ENCODE results near the gene TTLL9.

The TTLL9 gene

DNA sequence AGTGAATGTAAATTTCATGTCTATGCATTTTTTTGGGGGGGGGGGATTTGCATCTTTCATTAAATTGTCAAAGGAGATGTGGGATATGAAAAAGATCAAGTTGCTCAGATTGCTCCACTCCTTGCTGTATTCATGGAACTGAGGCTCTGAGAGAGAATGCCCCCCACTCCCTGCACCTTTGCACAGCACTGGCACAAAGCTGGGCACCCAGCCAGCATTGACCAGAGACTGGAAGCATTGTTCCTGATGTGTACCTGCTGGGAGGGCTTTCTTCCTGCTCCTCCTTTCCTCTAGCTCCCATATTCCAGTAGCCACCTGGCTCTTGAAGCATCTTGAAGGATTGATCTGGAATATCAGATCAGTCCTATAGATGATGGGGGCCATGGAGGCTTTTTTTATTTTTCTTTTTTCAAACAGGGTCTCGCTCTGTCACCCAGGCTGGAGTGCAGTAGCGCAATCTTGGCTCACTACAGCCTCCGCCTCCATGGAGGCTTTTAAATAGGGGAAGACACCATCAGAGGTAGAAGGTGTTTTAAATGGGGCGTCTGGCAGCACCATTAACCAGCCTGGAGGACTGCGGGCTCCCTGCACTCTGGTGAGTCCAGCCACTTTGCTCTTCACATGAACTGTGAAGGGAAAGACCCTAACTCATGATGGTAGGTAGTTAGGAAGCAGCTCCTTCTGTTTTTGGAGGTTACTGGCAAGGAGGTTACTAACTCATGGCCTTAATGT lies 11.0 kb upstream of the TTLL9 start:
- DNase-seq, result no peak

DNA sequence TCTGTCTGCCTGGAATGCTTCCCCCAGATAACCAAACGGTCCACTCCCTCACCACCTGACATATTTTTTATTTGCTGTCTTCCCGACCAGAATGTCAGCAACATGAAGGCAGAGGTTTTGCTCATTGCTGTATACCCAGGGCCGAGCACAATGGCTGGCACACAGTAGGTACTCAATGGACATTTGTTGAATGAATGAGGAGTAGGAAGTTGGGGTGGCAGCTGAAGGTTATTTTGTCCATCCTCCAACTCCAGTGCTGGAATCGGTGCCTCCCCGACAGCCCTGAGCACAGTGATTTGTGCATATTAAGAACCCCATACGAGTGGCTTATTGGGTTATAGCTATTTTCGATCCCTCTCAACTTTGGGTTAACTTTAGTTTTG lies 10.4 kb upstream of the TTLL9 start:
- no peak for DNase-seq

GRCh38 chr20:31860390-31861134 lies 9.9 kb upstream of the TTLL9 start:
- DNase-seq, result peak; percentile 66

- peak; percentile 62 for DNase-seq
Observed at GRCh38 chr20:31861135-31861384, 9.4 kb upstream of the TTLL9 start.

DNA sequence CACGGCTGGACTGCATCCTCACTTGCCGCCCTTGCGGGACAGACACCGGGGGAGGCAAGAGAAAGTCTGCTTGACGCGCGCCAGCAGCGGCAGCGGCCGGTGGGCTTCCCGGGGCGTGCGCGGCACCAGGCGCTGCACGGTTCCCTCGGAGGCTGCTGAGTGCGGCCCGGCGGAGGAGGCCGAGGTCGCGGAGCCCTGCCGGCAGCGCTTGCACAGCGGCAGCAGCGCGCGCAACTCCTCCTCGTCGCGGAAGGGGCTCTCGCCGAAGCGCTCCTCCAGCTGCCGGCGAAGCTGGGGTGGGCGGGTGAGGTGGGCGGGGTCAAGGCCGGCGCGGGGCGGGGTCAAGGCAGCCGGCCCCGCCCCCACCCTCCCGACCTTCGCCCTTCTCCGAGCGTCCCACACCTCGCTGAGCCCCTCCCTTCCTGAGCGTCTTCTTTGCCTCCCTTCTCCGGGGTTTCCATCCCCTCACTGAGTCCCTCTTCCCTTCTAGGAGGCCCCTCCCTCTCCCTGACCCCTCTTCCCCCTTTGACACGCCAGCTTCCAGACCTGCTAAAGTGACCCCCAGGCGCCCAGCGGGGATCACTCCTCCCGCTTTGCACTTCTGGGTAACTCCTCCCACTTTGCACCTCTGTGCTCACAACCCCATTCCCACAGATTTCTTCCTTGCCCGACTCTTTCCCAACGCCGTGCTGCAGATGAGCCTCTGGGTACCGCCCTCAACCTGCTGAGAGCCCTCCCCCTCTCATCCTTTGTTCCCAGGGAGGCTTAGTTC lies 8.9 kb upstream of the TTLL9 start:
- DNase-seq, result peak; percentile 91

GRCh38 chr20:31862157-31862470 lies 8.3 kb upstream of the TTLL9 start:
- no peak for DNase-seq

- DNase-seq, result no peak
Observed at GRCh38 chr20:31862506-31862905, 7.9 kb upstream of the TTLL9 start.

DNA sequence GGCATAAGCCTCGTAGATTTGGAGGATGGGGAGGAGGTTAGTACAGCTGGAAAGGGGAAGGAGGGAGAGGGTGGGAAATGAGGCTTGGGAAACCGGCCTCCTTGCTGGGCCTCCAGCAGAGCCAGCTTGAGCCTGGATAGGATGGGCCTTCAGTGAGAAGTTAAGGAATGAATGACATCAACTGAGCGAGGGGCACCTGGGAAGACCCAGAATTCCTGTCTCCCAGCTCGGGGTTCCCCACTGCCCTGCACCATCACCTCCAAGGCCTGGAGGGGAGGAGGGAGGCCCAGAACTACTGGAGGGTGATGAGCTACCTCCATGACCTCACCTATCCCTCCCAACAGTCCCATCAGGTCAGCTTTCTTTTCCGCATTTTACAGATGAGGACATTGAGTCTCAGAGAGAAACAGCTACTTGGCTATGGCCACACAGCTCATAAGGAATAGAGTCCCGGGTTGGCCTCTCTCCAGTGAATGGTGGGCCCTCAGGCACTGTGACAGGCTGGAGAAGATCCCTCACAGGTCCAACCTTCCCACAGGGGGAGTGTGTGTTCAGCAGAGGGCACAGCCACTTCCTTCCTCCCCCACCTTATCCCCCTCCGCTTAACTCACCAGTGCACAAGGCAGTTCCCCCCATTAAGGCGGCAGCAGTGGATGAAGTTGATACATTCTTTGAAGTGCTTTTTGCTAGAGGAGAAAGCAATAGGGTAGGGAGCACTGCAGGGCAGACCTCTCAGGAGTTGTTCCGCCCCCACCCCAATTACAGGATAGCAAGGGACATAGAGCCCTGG lies 6.9 kb upstream of the TTLL9 start:
- DNase-seq, result no peak

GRCh38 chr20:31864521-31865400 lies 5.7 kb upstream of the TTLL9 start:
- no peak for DNase-seq

DNA sequence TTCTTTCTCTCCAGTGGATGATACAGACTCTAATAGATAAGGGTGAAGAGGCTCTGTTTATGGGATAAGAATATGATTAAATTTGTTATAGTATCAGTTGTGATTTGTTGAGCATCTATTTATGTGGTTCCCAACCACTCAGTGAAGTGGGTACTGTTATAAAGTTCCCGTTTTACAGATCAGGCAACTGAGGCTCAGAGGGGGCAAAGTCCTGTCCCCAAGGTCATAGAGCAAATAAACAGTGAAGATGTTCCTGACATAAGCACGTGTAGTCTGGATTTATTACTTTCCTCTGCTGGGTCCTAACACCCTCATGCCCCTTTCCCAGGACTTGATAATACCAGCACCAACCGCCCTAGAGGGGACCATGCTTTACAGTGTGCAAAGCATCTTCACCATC lies 4.2 kb upstream of the TTLL9 start:
- no peak for DNase-seq

- no peak for DNase-seq
Observed at GRCh38 chr20:31868853-31869672, 1.4 kb upstream of the TTLL9 start.

DNA sequence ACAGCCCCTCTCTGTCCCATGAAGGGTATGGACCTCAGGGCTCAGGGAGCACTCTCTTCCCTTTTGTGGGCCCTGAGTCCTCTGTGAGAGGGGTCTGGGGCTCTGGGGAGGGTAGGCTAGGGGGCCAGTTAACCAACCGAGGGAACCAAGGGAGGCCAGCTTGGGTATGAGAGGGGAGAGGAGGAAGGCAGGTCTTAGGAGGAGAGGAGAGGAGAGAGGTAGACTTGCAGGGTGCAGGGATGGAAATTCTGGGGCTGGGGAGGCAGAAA lies 827 bp upstream of the TTLL9 start:
- no peak for DNase-seq

GRCh38 chr20:31870726-31871617 lies 538 bp downstream of the TTLL9 start:
- DNase-seq, result peak; percentile 75

GRCh38 chr20:31871618-31871954 lies 1.2 kb downstream of the TTLL9 start:
- peak; percentile 43 for DNase-seq

DNA sequence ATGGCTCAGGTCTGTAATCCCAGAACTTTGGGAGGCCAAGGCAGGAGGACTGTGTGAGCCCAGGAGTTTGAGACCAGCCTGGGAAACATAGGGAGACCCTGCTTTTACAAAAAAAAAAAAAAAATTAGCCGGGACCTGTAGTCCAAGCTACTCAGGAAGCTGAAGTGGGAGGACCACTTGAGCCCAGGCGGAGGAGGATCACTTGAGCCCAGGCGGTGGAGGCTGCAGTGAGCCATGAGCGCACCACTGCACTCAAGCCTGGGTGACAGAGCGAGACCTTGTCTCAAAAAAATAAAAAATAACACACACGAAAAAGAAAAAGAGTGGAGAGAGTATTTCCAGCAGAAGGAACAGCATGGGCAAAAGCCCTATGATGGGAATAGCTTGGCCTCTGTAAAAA lies 2.0 kb downstream of the TTLL9 start:
- peak; percentile 57 for DNase-seq

DNA sequence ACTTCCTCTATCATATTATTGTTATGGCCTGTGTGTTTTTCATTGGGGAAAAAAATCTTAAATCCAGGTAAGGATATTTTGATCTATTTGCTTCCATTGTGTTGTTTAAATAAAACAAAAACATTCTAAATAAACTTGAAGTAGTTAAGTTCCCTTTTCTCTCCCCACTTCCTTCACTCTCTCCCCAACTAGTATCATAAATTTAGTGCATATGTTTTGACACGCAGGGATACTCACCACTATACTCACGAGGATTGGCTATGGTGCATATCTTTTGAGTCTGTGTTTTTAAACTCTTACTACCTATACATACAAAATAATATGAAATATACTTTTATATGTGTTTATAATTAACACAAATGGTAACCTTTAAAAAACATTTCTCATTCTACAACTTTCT lies 5.2 kb downstream of the TTLL9 start:
- DNase-seq, result no peak

DNA sequence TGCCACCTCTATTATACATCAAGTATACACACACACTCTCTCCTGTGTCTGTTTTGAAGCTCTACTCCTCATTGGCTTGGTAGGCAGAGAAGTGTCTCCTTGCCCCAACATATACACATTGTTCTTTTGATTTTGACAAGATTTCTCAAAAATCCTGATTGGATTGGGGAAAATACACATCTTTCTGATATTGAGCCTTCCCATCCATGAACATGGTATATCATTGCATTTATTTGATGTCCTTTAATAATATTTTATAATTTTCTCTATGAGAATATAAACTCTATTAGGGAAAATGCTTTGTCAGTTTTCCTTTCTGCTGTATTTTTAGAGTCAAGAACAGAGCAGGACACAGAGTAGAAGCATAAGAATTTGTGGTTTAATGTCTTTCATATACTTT lies 7.2 kb downstream of the TTLL9 start:
- DNase-seq, result no peak

- DNase-seq, result peak; percentile 99
Observed at GRCh38 chr20:31879143-31879987, 8.9 kb downstream of the TTLL9 start.

DNA sequence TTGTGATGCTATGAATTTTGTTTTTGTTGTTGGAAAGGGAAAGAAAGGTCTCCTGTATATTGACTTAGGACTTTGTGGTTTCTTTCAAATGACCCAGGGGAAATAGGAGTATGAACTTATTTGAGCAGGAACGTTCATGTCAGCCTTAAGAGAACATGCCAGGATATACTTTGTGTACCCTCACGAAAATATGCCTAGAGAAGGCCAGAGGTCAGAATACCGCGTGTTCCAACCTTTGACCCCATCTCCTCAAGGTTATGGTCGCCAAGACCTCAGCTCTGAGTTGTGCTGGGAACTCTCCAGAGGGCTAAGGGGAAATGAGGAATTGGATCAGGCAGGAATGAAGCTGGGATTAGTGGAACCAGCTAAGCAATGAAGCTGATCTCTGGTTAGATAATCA lies 11.5 kb downstream of the TTLL9 start:
- DNase-seq, result no peak

GRCh38 chr20:31883829-31884228 lies 13.4 kb downstream of the TTLL9 start:
- no peak for DNase-seq

Data from DMS53 (cell line).